Measurements from ENCODE around the gene DSCAML1. TPM values are rescaled to one million over a fixed set of nuclear protein-coding genes. Genes with fewer than 3 reads are reported as not detected.

The DSCAML1 gene
- total and polyA plus RNA-seq, 10 of the 15 experiments (the other 5 are each of a cell fraction or from before 2014, with no cell fraction given), result 0.03 to 0.18 (median 0.06) TPM; not detected in 1

GRCh38 chr11:117794772-117795629, 2.0 kb downstream of the DSCAML1 start:
- Histone ChIP-seq H3K27ac (ENCODE audit: control insufficient read depth, insufficient read depth) (no peak overlapping the region), H2AFZ (ENCODE audit: control insufficient read depth, low read depth, low read length) (no peak overlapping the region), H3K9ac (ENCODE audit: control insufficient read depth, insufficient read depth, low read length) (no peak overlapping the region), H3K4me1 (ENCODE audit: control insufficient read depth, insufficient read depth, low read length) (no peaks in the 10 kb centered on the region), H3K4me3 (no peak overlapping the region), H3K36me3 (ENCODE audit: control insufficient read depth in 2 of 2, insufficient read depth in 2 of 2, low read length in 1 of 2) (no peaks in the 10 kb centered on the region), H3K27me3 (replicated peaks in 1 of 2; ENCODE audit: control insufficient read depth in 2 of 2, insufficient read depth in 2 of 2, low read length in 1 of 2) (peaks cover 4 to 9% of the 10 kb centered on the region in 2 experiments; a peak in 3 of 4 replicates), H4K20me1 (ENCODE audit: control insufficient read depth, insufficient read depth) (no peaks in the 10 kb centered on the region), H3K4me2 (ENCODE audit: control insufficient read depth, insufficient read depth) (no peak overlapping the region), H3K79me2 (ENCODE audit: control insufficient read depth, insufficient read depth, low read length) (no peaks in the 10 kb centered on the region), H3K9me3 (replicated peaks; ENCODE audit: control insufficient read depth, insufficient read depth, low read length) (no peaks in the 10 kb centered on the region)
- WGBS (ENCODE audit: insufficient coverage, insufficient replicate concordance, low lambda C conversion rate, missing lambda C conversion rate), result 46% methylated on average over 27 of the region's 29 CpGs
- ChIA-PET SMC1A (ENCODE audit: uncharacterized antibody, unreplicated experiment) (no interaction called here), RAD21 (ENCODE audit: unreplicated experiment) (no interaction called here), POLR2A (no interaction called here), CTCF (no interaction called here)
- DNase-seq (ENCODE audit: low read depth, low spot score), result no peak
- FAIRE-seq, result no peak
- intact Hi-C loops (cut with micrococcal nuclease; ENCODE audit: unreplicated experiment) (no loop called here), in situ Hi-C loops (cut with MboI) (no loop called here)
- ATAC-seq, result no peak
- no TSS peak for BruUV-seq (replicated peaks)
- TF ChIP-seq IRF5 (IDR thresholded peaks at IDR 0.05; ENCODE audit: borderline replicate concordance), result no peak
- TF ChIP-seq MLLT1 (IDR thresholded peaks at IDR 0.05), result no peak
- no peak for TF ChIP-seq PKNOX1 (IDR thresholded peaks at IDR 0.05)
- TF ChIP-seq E2F4 (IDR thresholded peaks at IDR 0.05; ENCODE audit: low read depth, low read length), result no peak
- no peak for TF ChIP-seq MTA2 (IDR thresholded peaks at IDR 0.05; ENCODE audit: low read depth)
- no peak for TF ChIP-seq SIN3A (IDR thresholded peaks at IDR 0.05; ENCODE audit: low read depth, low read length)
- TF ChIP-seq PAX8 (IDR thresholded peaks at IDR 0.05), result no peak
- TF ChIP-seq EGR1 (IDR thresholded peaks at IDR 0.05; ENCODE audit: borderline replicate concordance in 1 of 2, low read depth in 2 of 2, low read length in 2 of 2), result no peak
- no peak for TF ChIP-seq LARP7 (IDR thresholded peaks at IDR 0.05)
- no peak for TF ChIP-seq IKZF1 (conservative IDR thresholded peaks at IDR 0.05)
- TF ChIP-seq ESRRA (IDR thresholded peaks at IDR 0.05; ENCODE audit: low read length), result no peak
- TF ChIP-seq CHD1 (IDR thresholded peaks at IDR 0.05; ENCODE audit: low read depth, low read length), result no peak
- no peak for TF ChIP-seq BCL3 (IDR thresholded peaks at IDR 0.05; ENCODE audit: borderline replicate concordance, insufficient read depth, low read depth, low read length, poor library complexity, severe bottlenecking)
- TF ChIP-seq EP300 (IDR thresholded peaks at IDR 0.05; ENCODE audit: borderline replicate concordance in 1 of 2, control insufficient read depth in 1 of 2, low read depth in 2 of 2, low read length in 2 of 2), result no peak
- no peak for TF ChIP-seq RAD51 (IDR thresholded peaks at IDR 0.05)
- no peak for TF ChIP-seq FOXK2 (IDR thresholded peaks at IDR 0.05)
- no peak for TF ChIP-seq ETV6 (conservative IDR thresholded peaks at IDR 0.05 in 1 of 2, IDR thresholded peaks at IDR 0.05 in 1 of 2; ENCODE audit: borderline replicate concordance in 1 of 2, low read depth in 1 of 2)

All from GM12878 (cell line).